A673 (cell line): ENCODE data around the gene ATP8A1. TPM values are rescaled to one million over a fixed set of nuclear protein-coding genes. Genes with fewer than 3 reads are reported as not detected.
A peak's percentile ranks its signal among the peaks of the same experiment; 100 is the strongest.

Experiments used
- BruUV-seq: library from RNA; stranded (reverse); fragments of 400-500 nt; replicated peaks from 2 replicates; lab custom pipeline; 2021; lab: Mats Ljungman, UMichigan
- CTCF ChIA-PET: fragments of 300-600 bp; sonication (Branson Sonifier 250); formaldehyde crosslinking; loops from one replicate; lab custom pipeline; 2022; ENCODE audit warnings: antibody characterized with exemption; lab: Charles Lee
- POLR2A ChIA-PET: fragments of 300-600 bp; sonication (Branson Sonifier 250); formaldehyde crosslinking; loops from one replicate; lab custom pipeline; 2022; ENCODE audit warnings: antibody characterized with exemption; ENCODE audit not compliant: low non-redundant PET; lab: Charles Lee
- DNase-seq: peaks from one replicate; pipeline ENCODE4 v3.0.0-alpha.2; 2015; ENCODE audit warnings: low spot score
- H3K27ac ChIP-seq: fragments of 200-600 bp; sonication (generic); 2 replicates; pipeline ENCODE4 v1.5.1; 2016; ENCODE audit warnings: mixed run types, low read depth, mild to moderate bottlenecking, mixed read lengths, antibody characterized with exemption, low read length; ENCODE audit not compliant: poor library complexity, severe bottlenecking
- H3K27me3 ChIP-seq: fragments of 200-600 bp; sonication (generic); replicated peaks from 2 replicates; pipeline ENCODE4 v1.6.1; 2017; ENCODE audit warnings: mixed run types, low read depth, mild to moderate bottlenecking, mixed read lengths, antibody characterized with exemption, low read length; ENCODE audit not compliant: insufficient read depth, poor library complexity
- H3K36me3 ChIP-seq: fragments of 200-600 bp; sonication (generic); 2 replicates; pipeline ENCODE4 v1.6.1; 2016; ENCODE audit warnings: mixed run types, mild to moderate bottlenecking, mixed read lengths, antibody characterized with exemption, low read length; ENCODE audit not compliant: insufficient read depth, poor library complexity, severe bottlenecking
- H3K4me1 ChIP-seq: fragments of 200-600 bp; sonication (generic); 2 replicates; pipeline ENCODE4 v1.6.1; 2017; ENCODE audit warnings: mixed run types, mild to moderate bottlenecking, mixed read lengths, antibody characterized with exemption, low read length; ENCODE audit not compliant: insufficient read depth, poor library complexity, severe bottlenecking
- H3K4me3 ChIP-seq: fragments of 200-600 bp; sonication (generic); 2 replicates; pipeline ENCODE4 v1.5.1; 2016; ENCODE audit warnings: low read depth, mixed run types, mild to moderate bottlenecking, mixed read lengths, low read length; ENCODE audit not compliant: poor library complexity, severe bottlenecking
- H3K9me3 ChIP-seq: fragments of 200-600 bp; sonication (generic); 2 replicates; pipeline ENCODE4 v1.6.1; 2016; ENCODE audit warnings: mixed run types, low read depth, mild to moderate bottlenecking, mixed read lengths, antibody characterized with exemption, low read length; ENCODE audit not compliant: poor library complexity, severe bottlenecking
- CTCF ChIP-seq: fragments of 300-800, 200-600 bp; sonication (generic); conservative IDR thresholded peaks from 2 replicates; pipeline ENCODE4 v1.5.1; 2017; ENCODE audit warnings: low read depth, mild to moderate bottlenecking, antibody characterized with exemption, low read length, moderate library complexity, mixed read lengths
- EZH2 ChIP-seq: fragments of 200-600 bp; sonication (generic); IDR thresholded peaks from 2 replicates; pipeline ENCODE4 v1.6.1; 2017; ENCODE audit warnings: borderline replicate concordance, low read depth, mild to moderate bottlenecking, mixed read lengths, antibody characterized with exemption, low read length; ENCODE audit not compliant: poor library complexity, severe bottlenecking
- intact Hi-C: fragments of 100-400 bp; cut with micrococcal nuclease; formaldehyde crosslinking; loops from one replicate; pipeline ENCODE4 v1.10.0; 2022; ENCODE audit not compliant: unreplicated experiment
- total RNA-seq: library from RNA; stranded (reverse); gene quantifications from 2 replicates; pipeline ENCODE4 v1.2.3, GENCODE V29; 2021

Gene ATP8A1
- total RNA-seq, 1 experiment from 2014 or later, result 0.28 TPM

- CTCF ChIA-PET, result interaction anchor here (0.6 to 1.1 kb wide), 4 partner anchors 137 to 606 kb away, joined by 7 to 16 read pairs (median 10); partner anchors contain the start of gene ATP8A1
- intact Hi-C loops, result loop anchor here (1.0 to 10.0 kb wide), 3 partner anchors 238 to 828 kb away; no protein-coding TSS in a partner anchor
- H3K4me3 ChIP-seq, result no peak overlapping the region
- no peak overlapping the region for H3K27ac ChIP-seq
- H3K4me1 ChIP-seq, result no peaks in the 10 kb centered on the region
- H3K27me3 ChIP-seq, result peaks cover 4% of the 10 kb centered on the region
- no peaks in the 10 kb centered on the region for H3K9me3 ChIP-seq
- POLR2A ChIA-PET, result no interaction called here
- no TSS peak for BruUV-seq
- peak; percentile 63 for DNase-seq
- TF ChIP-seq CTCF (peak; percentile 71), EZH2 (no peak)
- no peaks in the 10 kb centered on the region for H3K36me3 ChIP-seq
Observed at GRCh38 chr4:42519803-42520417, 137.0 kb downstream of the ATP8A1 start.

- intact Hi-C loops, result loop anchor here (10.0 kb wide), 1 partner anchor 561 kb away; no protein-coding TSS in a partner anchor
- TF ChIP-seq EZH2 (no peak), CTCF (no peak)
- Histone ChIP-seq H3K27ac (no peak overlapping the region), H3K4me1 (no peaks in the 10 kb centered on the region), H3K9me3 (no peaks in the 10 kb centered on the region), H3K27me3 (no peaks in the 10 kb centered on the region), H3K36me3 (no peaks in the 10 kb centered on the region), H3K4me3 (no peak overlapping the region)
- POLR2A ChIA-PET, result no interaction called here
- no peak for DNase-seq
- CTCF ChIA-PET, result interaction anchor here (0.6 kb wide), 1 partner anchor 984 kb away, joined by 14 read pairs; no protein-coding TSS in a partner anchor
- no TSS peak for BruUV-seq
Observed at GRCh38 chr4:42515156-42515884, 141.6 kb downstream of the ATP8A1 start.

GRCh38 chr4:42513748-42514492, 143.0 kb downstream of the ATP8A1 start:
- Histone ChIP-seq H3K27me3 (no peaks in the 10 kb centered on the region), H3K27ac (no peak overlapping the region), H3K9me3 (no peaks in the 10 kb centered on the region), H3K4me3 (no peak overlapping the region), H3K4me1 (no peaks in the 10 kb centered on the region), H3K36me3 (no peaks in the 10 kb centered on the region)
- intact Hi-C loops, result loop anchor here (10.0 kb wide), 1 partner anchor 559 kb away; no protein-coding TSS in a partner anchor
- ChIA-PET CTCF (no interaction called here), POLR2A (no interaction called here)
- BruUV-seq, result no TSS peak
- no peak for DNase-seq
- TF ChIP-seq CTCF (no peak), EZH2 (no peak)
